Middle frontal gyrus (tissue), 1 donor: ENCODE data around the gene EXOC4.

Source experiments
- DNase-seq: peaks from one replicate; pipeline ENCODE4 v3.0.0-alpha.2; 2015; ENCODE audit warnings: low spot score; ENCODE audit errors: extremely low spot score

Gene EXOC4

DNA sequence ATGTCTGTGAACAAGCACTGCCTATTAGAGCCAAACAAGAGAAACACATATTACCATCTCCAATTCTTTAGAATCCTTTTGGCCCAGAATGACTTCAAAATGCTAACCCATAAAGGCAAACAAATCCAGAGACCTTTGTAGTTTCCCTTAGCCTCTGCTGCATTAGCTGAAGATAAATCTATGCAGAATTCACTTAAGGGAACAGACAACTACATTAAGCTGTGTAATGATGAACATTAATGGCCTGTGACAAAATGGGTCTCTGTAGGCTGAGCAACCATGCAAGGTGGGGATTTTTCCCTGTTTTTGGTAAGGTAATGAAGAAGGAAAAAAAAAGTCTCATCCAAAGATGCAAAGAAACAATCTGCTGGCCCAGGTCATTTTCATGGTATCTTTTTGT is 411.6 kb downstream of the EXOC4 start:
- DNase-seq, result no peak

GRCh38 chr7:133668296-133669060 is 415.6 kb downstream of the EXOC4 start:
- no peak for DNase-seq

DNA sequence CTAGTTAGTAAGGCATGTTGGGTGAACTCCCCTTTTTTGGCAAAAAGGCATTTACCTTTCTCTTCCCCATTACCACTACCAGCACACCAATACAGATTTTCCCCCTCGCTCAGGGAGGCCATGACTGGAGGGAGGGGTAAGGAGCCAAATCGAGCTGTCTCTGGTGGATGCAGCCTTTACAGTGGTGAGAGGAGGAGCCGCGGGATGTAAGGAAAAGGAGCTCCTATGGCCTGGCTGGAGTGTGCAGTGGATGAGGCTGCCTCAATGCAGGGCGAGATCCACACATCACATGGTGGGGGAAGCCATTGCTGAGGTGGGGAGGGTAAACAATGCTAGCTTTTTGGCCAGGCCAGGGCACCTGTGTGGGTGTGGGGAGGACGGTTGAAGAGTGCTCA is 416.2 kb downstream of the EXOC4 start:
- DNase-seq, result no peak

DNA sequence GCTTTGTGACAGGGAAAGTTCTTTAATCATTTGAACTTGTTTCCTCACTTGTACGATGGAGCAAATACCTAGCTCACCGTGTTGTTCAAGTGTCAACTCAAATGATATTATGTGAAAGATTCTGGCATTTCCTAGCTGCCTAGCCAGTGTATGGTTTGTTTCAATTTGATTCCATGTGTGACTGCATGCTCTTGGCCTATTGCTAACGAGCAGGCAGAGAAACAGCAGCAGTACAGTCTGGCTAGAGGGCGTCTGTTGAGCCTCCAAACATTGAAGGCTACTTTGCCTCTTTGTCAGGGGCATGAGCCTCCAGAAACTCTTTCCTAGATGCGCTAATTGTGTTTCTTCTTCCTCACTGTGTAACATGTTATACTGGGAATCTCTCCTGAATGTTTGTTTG is 417.4 kb downstream of the EXOC4 start:
- DNase-seq, result no peak

DNA sequence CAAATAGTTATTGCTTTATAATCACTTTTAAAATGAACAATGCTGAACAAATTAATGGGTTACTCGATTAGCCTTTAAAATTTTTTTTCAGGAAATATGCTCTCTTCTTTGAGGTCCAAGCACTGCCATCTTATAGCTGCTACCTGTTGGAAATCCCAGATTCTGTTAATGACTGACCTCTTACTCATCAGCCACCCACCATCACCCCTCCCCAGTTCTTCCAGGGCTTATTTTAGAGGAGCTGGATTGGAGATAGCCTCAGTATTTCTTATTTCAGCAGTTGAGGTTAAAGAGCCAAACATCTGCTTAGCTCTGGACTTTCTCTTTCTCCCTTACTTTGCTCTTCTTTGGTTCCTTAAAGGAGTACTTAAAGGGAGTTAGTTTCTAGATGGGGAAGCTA is 420.0 kb downstream of the EXOC4 start:
- DNase-seq, result no peak

DNA sequence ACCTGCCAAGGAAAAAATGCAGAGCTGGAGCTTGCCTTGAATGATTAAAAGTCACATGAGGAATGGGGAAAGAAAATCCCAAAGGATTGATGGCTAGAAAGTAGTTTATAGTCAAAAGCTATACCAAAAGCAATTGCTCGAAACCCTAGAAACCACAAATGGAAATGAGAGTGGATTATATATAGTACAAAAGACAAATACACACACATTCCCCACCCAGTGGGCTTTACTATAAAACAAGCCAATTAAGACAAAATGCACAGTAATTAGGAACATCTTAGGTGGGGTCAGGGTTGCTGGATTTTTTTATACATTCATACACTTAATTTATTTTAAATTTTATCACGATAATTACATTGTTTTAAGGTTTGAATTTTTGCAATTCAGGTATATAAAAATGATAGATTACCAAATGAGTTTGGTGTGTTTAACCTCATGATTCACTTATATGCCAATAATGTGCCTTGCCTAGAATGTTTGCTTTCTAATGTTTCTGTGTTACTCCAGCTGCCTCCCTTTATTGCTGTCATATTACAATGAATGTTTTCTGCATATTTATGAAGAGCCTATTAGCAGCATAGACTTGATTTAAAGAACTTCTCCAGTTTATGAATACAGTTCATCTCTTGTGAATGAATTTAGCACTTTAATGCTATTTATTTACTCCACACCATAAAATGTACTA is 421.3 kb downstream of the EXOC4 start:
- DNase-seq, result no peak

DNA sequence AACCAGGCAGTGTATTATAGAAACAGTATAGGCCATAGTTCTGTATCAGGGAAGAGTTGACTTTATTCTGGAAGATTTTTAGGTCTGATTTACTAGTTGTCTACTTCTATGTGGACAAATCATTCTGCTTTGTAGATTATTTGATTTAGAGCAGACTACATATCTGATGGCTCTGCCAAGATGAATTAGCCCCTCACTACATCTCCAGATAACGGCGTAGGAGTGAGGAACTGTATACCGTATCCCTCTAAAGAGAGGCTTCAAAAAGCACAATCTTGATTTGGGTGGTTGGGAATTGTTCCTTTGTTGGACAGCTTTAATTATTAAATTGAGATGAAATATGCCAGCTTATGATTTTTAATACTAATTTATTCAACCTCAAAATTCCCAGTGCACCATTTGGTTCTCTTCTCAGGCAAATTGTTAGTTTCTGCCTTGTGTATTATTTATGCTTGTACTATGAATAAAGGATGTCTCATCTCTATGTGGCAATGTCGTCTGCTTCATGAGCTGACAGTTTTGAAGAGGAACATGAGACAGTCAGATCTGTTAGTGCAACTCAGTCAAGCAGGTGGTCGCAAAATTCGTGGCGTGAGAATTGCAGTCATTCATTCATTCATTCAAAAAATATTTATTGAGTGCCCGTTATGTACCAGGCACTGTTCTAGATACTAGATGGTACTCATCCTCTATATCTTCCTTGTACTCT is 422.8 kb downstream of the EXOC4 start:
- no peak for DNase-seq

DNA sequence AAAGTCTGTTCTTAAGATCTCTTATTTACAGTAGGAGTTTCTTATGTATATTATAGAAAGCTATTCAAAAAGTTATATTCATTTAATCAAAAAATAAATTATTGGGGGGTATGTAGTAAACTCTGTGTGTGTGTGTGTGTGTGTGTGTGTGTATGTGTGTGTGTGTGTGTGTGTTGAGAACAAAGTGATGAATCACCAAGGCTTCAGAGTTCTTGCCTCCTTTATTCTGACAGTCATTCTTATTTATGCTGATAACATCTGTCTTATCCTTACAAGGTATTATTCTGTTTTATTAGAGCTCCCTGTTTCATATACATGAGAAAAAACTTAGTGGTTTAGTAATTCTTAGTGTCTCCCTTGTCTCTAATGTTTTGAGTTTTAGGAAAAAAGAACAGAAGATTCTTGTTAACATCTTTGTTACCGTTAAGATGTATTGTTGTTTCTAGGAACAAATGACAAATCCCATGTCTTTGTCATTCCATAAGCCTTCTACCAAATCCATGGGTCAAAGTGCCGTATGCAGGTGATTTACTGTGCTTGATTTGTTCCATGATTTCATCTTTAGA is 424.0 kb downstream of the EXOC4 start:
- DNase-seq, result no peak

DNA sequence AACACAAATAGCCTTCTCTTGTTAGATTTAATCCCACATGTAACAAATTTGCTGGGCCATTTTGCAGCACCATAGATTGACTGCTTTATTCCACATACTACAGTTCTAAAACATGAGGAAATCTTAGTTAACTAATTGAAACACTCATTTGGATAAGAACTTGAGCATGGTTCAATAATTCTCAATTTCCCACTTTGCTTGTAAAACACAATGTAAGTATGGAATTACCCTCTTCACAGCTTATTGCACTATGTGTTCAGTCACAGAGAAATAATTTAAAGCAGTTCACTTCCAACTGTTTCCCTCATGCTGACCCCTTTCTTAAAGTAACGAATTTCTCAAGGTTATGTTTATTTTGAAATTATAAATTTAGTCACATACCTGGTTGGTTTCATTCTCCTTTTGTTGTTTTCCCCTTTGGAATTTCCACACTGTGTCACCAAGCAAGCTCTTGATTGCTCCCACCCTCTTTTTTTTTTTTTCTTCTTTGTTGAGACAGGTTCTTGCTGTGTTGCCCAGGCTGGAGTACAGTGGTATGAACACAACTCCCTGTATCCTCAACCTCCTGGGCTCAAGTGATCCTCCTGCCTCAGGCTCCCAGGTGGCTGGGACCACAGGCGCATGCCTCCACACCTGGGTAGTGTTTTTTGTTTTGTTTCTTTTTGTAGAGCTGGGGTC is 425.4 kb downstream of the EXOC4 start:
- no peak for DNase-seq

DNA sequence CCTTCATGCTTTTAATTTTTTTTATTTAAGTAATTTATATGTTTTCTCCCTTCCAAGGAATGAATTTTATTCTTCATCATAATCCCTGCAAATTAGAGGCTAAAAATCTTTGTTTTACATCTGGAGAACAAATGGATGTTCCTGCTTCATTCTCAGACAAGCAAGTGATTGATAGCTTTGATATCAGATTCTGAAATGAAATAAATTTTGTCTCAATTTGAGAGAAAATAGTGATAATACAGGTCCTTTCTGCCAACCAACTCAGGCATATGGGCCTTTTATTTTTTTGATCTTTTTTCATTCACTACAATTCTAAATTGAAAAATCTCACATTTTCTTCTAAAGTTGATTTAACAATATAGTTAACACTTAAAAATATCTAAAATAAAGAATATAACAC is 427.1 kb downstream of the EXOC4 start:
- no peak for DNase-seq

- DNase-seq, result no peak
These were observed 428.7 kb downstream of the EXOC4 start for GRCh38 chr7:133681529-133681928.

- no peak for DNase-seq
These were observed 429.7 kb downstream of the EXOC4 start for GRCh38 chr7:133682364-133683181.

DNA sequence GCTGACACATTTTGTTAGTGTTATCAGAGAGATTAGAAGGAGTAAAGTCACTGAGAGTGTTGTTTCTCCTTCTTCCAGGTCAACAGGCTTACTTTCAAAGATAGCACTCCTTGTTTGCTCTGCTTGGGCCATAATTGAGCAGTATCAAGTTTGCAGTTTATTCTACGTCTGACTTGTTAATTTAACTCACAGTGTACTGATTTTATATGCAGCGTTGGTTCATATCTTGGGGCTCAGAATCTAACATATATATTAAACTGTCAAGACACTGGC is 430.2 kb downstream of the EXOC4 start:
- no peak for DNase-seq

GRCh38 chr7:133688483-133689239 is 435.8 kb downstream of the EXOC4 start:
- DNase-seq, result no peak

- no peak for DNase-seq
These were observed 437.9 kb downstream of the EXOC4 start for GRCh38 chr7:133690740-133691139.

DNA sequence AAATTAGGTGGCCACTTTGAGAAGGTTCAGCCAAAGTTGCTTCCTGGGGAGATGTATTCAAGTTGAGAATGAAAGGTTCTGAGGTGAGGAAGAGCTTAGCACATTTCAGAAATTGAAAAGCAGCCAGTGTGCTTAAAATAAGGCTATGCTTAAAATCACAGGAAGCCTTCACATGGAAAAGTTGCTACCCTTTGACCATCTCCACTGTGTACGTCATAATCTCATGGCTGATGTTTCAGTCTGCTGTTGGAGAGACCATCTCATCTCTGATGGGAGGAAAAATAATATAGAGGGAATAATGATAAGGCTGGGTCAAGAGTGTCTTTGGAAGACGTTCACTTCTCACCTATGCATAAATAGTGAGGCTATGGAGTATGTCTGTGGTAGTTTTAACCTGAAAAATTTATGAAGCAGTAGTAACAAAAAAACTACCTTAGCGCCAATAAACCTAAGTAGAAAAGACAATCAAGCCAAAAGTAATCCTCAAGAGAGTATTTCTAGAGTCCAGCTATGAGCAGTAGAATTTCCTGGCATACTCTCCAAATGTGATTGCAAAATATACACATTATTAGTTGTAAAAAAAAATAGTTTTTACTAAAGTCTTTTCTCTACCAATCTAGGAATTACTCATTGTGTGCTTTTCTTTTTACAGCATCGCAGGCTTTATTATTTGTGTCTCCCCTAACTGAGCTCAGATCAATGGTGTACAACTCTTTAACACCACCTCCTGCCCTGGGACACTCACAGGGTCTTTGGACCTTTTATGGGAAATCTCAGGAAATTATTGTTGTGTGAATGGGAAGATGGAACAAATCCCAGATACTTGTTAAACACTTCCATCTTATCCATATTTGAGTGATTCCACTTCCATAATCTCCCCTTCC is 439.1 kb downstream of the EXOC4 start:
- DNase-seq, result no peak

GRCh38 chr7:133693281-133693680 is 440.4 kb downstream of the EXOC4 start:
- DNase-seq, result no peak

GRCh38 chr7:133696056-133696455 is 443.2 kb downstream of the EXOC4 start:
- DNase-seq, result no peak

- no peak for DNase-seq
These were observed 444.7 kb downstream of the EXOC4 start for GRCh38 chr7:133697585-133697984.
